HG03520 (cell line): Measurements from ENCODE around the gene MINK1.
"Not testable (repeated sequence)": the region's sequence is repeated elsewhere in the genome, so short reads cannot be mapped to it uniquely, and the experiment has no call there.

Experiments used
- ATAC-seq: cut with Tn5 transposase; IDR thresholded peaks from one replicate; pipeline ENCODE4 v1.9.1; 2021; ENCODE audit warnings: mild to moderate bottlenecking, moderate library complexity; ENCODE audit not compliant: unreplicated experiment

The MINK1 gene

DNA sequence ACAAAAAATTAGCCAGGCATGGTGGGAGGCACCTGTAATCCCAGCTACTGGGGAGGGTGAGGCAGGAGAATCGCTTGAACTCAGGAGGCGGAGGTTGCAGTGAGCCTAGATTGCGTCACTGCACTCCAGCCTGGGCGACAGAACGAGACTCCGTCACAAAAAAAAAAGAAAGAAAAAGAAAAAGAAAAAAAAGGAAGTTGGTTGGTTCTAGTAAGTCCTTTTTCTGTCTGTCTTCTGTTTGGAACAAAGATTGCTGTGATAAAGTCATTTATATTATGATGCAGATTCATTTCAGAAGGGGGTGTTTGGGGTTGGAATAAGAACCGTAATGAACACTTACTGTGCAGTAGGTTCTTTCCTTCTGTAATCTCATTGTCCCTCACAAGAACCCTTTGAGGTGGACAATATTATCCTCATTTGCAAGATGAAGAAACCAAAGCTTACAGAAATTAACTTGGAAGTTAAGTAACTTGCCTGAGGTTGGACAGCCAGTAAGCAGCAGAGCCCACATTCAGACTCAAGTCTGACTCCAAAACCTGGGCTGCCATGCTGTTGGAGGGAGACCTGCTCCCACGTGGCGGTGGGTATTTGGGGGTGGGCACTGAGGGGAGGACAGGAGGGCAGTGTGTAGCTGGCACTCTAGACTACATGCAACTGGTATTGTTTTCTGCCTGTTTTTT lies 10.3 kb downstream of the MINK1 start:
- no peak for ATAC-seq

DNA sequence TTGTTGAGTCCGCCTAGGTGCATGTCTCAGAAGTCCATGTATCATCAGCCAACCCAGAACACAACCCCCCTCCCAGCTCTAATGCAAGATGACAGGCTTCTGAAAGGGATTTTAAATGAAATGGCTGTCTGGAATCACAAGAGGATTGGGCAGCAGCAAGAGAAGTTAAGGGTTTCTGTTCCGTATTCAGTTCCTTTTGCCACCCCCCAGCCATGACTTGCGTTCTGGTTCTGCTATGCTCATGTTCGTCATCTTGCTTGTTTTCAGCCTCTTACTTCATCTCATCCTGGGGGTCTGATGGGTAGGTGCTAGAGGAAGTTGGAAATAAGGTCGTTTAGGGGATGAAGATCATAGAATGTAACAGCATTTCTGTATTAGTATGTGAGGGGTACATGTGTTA lies 12.0 kb downstream of the MINK1 start:
- no peak for ATAC-seq

DNA sequence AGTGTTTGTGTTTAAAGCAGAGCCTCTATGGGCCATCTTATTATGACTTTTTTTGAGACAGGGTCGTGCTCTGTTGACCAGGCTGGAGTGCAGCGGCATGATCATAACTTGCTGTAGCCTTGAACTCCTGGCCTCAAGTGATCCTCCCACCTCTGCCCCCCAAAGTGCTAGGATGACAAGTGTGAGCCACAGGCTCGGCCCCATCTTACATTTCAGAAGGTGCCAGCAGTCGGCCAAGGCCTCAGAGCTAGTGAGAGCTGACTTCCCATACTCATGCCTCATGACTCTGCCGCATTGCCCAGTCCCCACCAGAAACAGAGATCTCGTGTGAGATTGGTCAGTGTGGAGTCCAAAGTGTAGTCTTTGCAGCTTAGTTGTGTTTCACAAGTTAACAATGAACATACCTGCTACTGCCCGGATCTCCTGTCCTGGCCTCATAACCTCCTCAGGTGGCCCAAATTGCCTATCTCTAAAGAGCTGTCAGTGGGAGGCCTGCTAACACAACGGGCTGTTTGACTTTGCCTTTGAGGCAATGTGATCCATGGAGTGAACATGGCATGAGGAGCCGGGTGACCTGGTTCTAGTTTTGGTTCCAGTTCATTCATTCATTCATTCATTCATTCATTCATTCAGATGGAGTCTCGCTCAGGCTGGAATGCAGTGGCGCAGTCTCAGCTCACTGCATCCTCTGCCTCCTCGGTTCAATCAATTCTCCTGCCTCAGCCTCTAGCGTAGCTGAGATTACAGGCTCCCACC lies 13.7 kb downstream of the MINK1 start:
- ATAC-seq, result no peak

DNA sequence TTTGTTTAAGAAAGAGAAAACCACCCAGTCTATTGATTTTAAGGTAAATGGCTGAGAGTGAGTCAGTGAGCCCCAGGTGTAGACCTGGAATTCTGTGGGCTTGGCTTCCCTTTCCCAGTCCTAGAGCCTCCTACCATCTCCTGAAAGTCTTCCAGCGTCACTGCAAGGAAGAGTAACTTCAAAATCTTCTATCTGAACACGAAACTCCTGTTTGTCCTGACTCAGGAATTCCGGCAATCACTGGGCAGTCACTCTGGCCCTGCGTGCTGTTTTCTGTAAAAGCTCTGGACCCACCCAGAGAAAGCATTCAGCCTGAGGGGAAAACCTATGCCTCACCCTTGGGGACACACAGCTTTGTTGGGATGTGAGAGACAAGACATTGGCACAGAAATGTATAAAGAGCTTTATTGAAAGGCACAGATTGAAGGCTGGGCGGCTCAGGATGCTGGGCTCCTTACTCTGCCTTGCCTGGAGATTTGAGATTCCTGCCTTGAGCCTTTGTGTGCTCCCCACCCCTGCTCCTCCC lies 15.9 kb downstream of the MINK1 start:
- ATAC-seq, result no peak

DNA sequence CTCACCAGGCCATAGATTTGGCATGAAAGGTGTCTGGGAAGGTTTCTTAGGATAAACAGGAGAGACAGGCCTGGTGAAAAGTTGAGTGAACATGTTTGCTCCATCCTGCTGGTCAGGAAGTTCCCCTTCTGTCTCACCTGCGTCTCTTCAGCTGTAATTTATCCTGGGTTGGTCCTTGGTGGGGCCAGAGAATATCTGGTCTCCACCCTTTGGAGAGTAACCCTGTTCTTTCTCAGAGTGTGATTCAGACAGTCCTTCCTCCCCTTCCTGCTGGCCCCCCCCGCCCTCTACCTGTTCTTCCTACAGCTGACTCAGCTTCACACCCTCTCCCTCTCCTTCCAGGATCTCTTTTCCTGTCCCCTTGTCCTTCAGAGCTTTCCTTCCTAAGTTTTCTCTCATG lies 17.1 kb downstream of the MINK1 start:
- no peak for ATAC-seq

DNA sequence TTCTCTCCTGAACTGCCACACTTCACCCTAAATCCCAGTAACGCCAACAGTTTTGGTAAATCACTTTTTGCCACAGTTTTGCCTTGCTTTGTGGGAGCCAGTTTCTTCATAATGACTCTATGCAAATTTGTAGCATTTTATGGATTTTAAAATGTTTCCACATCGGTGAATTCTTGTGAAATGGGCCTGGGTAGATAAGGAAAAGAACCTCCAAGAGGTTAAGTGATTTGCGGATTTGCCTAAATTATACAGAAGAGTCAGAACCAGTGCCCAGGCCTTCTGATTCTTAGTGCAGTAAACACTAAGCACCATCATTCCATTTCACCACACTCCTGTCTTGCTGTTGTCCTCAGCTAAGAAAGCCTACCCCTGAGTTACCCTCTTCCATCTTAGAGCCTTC lies 17.9 kb downstream of the MINK1 start:
- no peak for ATAC-seq

DNA sequence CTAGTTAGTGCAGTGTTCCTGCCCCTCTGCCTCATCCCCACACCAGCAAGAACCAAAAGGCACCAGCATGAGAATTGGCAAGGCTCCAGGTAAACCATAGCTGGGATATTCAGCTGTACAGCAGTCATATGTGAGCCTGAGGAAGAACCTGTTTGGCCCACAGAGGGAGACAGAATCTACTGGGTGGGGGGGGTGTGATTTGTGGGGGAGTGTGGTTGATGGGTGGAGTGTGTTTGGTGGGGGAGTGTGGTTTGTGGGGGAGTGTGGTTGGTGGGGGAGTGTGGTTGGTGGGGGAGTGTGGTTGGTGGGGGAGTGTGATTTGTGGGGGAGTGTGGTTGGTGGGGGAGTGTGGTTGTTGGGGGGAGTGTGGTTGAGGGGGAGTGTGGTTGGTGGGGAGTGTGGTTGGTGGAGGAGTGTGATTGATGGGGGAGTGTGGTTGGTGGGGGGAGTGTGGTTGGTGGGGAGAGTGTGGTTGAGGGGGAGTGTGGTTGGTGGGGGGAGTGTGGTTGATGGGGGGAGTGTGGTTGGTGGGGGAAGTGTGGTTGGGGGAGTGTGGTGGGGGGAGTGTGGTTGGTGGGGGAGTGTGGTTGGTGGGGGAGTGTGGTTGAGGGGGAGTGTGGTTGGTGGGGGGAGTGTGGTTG lies 19.5 kb downstream of the MINK1 start:
- no peak for ATAC-seq

DNA sequence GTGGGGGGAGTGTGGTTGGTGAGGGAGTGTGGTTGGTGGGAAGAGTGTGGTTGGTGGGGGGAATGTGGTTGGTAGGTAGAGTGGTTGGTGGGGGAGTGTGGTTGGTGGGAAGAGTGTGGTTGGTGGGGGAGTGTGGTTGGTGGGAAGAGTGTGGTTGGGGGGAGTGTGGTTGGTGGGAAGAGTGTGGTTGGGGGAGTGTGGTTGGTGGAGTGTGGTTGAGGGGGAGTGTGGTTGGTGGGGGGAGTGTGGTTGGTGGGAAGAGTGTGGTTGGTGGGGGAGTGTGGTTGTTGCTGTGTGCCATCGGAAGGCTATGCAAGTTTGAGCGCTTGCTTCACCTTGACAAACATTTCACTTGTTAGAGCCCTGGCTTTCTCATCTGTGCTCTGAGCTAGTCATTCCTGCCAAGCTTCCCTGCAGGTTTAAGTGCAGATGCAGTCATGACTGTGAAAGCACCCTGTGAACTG lies 20.1 kb downstream of the MINK1 start:
- ATAC-seq, result no peak

DNA sequence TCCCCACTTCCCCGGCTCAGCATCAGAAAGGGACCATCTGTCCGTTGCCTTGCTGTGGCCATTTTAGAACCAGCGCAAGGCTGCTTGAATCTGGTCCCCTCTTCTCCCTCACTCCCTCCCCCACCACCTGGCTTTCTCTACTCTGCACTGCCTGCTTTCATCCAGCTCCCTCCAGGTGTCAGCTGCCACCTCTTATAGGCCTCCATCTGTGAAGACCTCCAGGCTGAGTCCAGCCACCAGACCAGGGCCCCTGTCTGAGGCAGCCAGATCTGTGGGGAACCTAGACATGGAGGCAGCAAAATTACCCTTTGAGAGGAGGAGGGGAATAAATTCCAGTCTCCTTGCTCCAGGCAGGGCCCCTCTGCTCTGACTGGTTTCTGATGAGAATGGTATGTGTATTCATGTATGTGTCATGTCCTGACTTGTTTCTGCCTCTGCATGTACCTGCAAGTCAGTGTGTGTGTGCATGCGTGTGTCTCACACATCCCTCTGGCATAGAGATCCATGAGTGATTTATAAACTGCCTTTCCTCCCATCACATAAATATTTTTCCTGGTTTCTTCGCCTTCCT lies 21.1 kb downstream of the MINK1 start:
- ATAC-seq, result no peak

DNA sequence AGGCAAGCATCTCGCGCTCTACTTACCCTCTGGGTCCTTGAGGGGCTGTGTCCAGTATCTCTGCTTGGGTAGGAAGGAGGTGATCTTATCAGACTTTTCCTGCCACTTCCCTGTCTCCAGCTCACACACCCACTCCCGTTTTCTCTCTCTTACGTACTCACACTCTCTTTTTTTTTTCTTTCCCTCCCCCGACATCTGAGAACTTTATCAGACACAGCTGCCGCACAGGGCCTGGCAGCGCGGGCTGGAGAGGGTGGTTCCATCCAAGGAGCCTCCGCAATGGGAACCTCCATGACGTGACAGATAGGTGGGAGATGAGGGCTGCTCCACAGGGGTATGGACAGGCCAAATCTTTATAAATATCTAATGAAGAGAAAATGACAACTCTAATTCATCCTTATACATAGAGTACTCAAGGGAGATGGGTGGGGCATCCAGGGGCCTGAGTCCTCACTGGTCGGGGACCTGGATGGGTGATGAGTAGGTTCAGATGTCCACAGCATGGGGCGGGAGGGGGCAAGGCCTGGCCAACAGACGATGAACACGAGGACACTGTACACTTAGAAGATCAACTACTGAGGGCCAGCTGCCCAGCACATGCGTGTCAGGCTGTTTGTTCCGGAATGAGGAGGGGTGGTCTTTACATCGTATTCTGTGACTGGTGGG lies 23.3 kb downstream of the MINK1 start:
- ATAC-seq, result no peak

DNA sequence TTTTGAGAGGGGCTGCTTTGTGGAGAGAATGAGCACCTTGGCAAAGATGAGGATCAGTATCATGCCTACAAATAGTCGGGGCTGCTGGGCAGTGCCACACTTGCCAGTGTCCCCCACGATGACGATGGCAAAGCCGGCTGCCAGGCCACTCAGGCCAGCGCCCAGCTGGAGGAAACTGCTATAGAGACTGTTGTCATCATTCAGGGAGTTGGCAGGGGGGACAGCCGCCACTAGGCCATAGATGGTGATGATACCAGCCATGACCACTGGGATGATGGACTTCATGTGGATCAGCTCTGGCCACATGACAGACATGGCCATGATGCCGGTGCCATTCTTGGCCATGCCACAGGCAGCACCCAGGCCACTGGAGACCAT lies 23.8 kb downstream of the MINK1 start:
- ATAC-seq, result no peak

DNA sequence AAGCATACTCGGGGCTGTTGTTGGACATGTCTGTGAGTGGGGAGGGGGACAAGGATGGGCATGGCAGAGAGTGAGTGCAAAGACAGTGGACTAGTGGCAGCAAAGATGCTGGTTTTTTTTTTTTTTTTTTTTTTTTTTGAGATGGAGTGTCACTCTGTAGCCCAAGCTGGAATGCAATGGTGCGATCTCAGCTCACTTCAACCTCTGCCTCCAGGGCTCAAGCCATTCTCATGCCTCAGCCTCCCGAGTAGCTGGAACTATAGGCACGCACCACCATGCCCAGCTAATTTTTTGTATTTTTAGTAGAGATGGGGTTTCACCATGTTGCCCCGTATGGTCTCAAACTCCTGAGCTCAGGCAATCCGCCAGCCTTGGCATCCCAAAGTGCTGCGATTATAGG lies 24.2 kb downstream of the MINK1 start:
- ATAC-seq, result not testable (repeated sequence)

DNA sequence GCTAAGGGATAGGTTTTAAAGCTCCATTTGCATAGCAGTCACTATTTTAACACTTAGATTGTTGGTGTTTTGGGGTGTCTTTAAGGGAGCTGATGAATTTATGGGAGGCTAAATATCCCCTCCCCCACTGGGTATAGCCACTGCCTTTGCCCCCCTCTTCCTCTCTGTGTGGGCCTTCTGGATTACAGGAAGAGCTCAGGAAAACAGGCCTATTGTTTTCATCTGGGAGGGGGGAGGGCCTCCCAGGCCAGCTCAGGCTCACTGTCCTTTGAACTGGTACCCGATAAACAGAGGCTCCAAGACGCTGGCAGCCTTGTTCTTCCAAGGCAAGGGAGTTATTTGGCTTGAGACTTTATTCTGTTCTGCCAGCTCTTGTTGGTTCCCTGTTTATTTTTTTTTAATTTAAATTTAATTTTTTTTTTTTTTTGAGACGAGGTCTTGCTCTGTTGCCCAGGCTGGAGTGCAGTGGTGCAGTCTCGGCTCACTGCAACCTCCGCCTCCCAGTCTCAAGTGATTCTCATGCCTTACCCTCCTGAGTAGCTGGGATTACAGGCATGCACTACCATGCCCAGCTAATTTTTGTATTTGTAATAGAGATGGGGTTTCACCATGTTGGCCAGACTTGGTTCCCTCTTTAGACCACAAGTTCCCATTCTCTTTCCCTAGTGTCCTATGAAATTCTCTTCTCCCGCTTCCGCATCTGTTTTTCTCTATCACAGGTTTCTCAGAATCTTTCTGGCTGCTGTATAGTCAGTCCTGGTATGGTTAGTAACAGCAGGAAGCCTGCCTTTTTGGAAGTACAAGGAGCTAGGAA lies 25.1 kb downstream of the MINK1 start:
- ATAC-seq, result no peak

DNA sequence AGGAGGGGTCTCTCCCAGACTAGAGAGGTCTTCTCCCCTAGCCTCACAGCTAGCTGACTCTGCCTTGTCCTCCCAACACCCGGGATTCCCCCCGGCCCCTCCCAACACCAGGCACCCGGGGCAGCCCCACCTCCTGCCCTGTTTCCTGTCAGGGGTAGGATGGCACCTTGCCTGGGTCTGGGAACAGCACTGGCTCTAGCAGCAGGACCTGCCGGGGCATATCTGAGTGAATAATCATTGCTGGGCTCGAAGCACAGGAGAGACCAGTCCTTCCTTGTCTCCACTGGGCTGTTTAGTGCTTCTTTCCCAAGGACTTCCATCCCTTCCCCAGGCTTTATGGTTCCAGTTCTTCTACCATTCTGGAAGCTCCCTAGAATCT lies 25.7 kb downstream of the MINK1 start:
- ATAC-seq, result no peak

DNA sequence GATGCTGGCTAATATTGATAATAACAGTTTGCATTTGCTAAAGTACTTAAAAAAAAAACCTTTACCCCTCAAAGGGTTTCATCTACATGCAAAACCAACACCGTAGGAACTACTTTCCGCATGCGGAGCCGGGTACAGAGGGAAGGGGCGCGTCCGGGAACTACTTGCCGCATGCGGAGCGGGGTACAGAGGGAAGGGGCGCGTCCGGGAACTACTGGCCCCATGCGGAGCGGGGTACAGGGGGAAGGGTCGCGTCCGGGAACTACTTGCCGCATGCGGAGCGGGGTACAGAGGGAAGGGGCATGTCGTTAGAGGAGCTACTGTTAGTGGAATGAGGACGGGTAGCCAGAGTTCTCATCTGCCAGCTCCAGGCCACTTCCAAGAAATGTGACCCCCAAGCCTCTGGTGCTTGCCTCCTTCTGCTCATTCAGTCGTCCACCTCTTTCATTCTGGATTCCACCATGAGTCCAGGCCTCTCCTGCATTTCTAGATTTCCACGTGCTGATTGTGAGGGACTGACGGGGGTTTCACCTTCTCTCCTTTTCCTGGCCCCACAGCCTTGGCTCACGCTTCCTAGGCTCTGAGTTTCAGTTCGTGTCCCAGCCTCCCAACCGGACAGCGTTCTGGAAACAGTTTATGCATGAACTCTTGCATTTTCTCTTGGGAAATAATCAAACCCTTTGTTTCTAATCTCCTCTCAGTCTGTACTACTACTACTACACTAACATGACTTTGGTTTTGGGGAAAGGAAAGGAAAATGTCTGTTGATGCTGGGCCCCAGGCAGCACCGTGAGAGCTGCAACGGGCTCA lies 26.9 kb downstream of the MINK1 start:
- no peak for ATAC-seq

DNA sequence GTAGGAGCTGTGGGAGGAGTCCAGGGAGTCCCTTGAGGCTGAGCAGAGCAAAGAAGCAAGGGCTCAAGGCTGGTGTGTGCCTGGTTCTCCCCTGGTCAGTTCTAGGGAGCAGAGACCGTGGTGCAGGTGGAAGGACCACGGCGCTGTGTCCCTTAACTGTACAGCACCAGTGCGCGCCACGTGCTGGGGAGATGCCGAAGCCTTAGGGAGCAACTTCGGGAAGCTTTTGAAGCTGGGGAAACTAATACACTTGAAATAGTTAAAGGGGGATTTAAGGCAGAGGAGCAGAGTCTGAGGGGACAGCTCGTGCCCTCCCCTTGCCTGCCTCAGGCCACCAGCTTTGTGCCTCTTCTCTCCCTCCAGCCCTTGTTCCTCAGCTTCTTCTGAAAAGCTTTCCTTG lies 27.5 kb downstream of the MINK1 start:
- no peak for ATAC-seq

DNA sequence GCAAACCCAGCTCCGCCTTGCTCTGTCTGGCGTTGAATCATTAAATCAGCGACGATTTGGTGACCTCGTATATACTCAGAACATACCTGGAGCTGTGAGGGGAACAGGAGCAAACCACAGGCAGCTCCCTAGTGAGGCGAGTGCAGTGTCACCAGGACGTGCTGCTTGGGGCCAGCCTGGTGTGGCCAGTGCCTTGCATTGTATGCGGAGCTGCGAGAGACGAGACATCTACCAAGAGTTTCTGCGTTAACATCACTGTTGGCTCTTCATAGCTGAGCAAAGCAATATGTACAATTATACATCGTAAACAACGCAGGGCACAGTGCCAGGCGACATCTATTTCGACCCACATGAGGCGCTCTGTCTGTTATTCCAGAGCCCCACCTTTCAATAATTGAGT lies 27.9 kb downstream of the MINK1 start:
- ATAC-seq, result no peak

DNA sequence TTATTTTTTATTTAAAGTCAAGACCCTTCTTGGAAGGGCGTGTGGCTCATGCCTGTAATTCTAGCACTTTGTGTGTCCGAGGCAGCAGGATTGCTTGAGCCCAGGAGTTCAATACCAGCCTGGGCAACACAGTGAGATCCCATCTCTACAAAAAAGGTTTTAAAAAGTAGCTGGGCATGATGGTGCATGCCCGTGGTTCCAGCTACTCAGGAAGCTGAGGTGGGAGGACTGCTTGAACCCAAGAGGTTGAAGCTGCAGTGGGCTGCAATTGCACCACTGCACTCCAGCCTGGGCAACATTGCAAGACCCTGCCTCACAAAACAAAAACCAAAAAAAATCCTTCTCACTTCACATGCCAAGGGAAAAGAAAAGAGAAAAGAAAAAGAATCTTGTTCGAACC lies 29.6 kb downstream of the MINK1 start:
- no peak for ATAC-seq

DNA sequence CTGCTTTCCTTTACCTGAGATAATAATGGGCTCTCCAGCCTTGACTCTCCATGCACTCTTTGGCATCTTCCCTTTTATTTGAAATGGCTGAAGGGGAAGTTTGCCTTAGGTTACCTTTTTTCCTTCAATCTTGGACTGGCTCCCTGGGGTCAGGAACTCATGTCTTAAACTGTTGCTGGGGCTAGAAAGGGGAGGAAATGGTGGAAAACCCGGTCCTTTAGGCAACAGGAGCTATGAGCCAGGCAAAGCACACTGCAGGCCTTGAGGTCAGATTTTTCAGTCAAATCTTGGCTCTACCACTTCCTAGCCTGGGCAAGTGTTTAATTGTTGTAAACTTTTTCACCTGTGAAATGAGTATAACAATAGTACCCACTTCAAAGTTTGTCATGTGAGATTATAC lies 30.2 kb downstream of the MINK1 start:
- ATAC-seq, result no peak
